GM19043 (cell line): ENCODE data around the gene KCNG1.

ENCODE experiments used
- ATAC-seq: cut with Tn5 transposase; IDR thresholded peaks from one replicate; pipeline ENCODE4 v1.9.1; 2021; ENCODE audit warnings: low read depth; ENCODE audit not compliant: unreplicated experiment

Gene KCNG1

GRCh38 chr20:50957276-50957675, 65.6 kb downstream of the KCNG1 start:
- no peak for ATAC-seq

GRCh38 chr20:50953821-50954220, 69.1 kb downstream of the KCNG1 start:
- no peak for ATAC-seq
